Measurements from ENCODE around the gene SCNN1A. TPM values are rescaled to one million over a fixed set of nuclear protein-coding genes. Genes with fewer than 3 reads are reported as not detected.

Gene SCNN1A
- total RNA-seq, 5 donors from 2014 or later (not counting 1 experiment from before 2014, with no cell fraction given), result 1.0 to 3.4 (median 2.6) TPM

GRCh38 chr12:6418796-6419195, 43.4 kb upstream of the SCNN1A start:
- no peak overlapping the region for H3K27ac Mint-ChIP-seq
- 95% methylated on average over 3 of the region's 6 CpGs for WGBS (ENCODE audit: insufficient coverage)
- POLR2A ChIA-PET, result no interaction called here

GRCh38 chr12:6416596-6416995, 41.2 kb upstream of the SCNN1A start:
- H3K36me3 ChIP-seq (ENCODE audit: control insufficient read depth in 2 of 2, extremely low read depth in 1 of 2, insufficient read depth in 1 of 2, low read length in 1 of 2), result no peaks in the 10 kb centered on the region
- ChIA-PET CTCF (interaction anchor here in 1 of 2 donors (0.7 kb wide), 1 partner anchor 85 kb away, joined by 3 read pairs; no protein-coding TSS in a partner anchor), POLR2A (no interaction called here)
- no peak overlapping the region for H3K27ac ChIP-seq (ENCODE audit: low read length)
- Mint-ChIP-seq H3K27ac (no peak overlapping the region), H3K4me1 (no peaks in the 10 kb centered on the region), H3K9me3 (no peaks in the 10 kb centered on the region), H3K36me3 (no peaks in the 10 kb centered on the region), H3K4me3 (no peak overlapping the region), H3K27me3 (peaks cover 0 to 4% of the 10 kb centered on the region in 2 donors)
- H3K27me3 ChIP-seq (replicated peaks in 1 of 2; ENCODE audit: control insufficient read depth in 2 of 2, extremely low read depth in 1 of 2, insufficient read depth in 2 of 2, low read length in 1 of 2), result peaks cover 0 to 4% of the 10 kb centered on the region in 2 experiments
- H3K9me3 ChIP-seq, result no peaks in the 10 kb centered on the region
- WGBS (ENCODE audit: insufficient coverage), result 47% methylated on average over 3 of the region's 3 CpGs
- no peaks in the 10 kb centered on the region for H3K4me1 ChIP-seq (ENCODE audit: control insufficient read depth in 1 of 2, extremely low read depth in 1 of 2, insufficient read depth in 2 of 2, low read length in 2 of 2)
- DNase-seq, result no peak
- H3K4me3 ChIP-seq (ENCODE audit: control insufficient read depth in 1 of 2, extremely low read depth in 1 of 2, low read length in 1 of 2), result no peak overlapping the region
- no peak for ATAC-seq (replicated peaks in 1 of 4)

More at GRCh38 chr12:6418796-6419195, 43.4 kb upstream of the SCNN1A start:
- peaks cover 0 to 4% of the 10 kb centered on the region in 2 experiments for H3K27me3 ChIP-seq (replicated peaks in 1 of 2; ENCODE audit: control insufficient read depth in 2 of 2, extremely low read depth in 1 of 2, insufficient read depth in 2 of 2, low read length in 1 of 2)
- Mint-ChIP-seq H3K4me1 (peaks cover 7% of the 10 kb centered on the region in 3 donors), H3K36me3 (no peaks in the 10 kb centered on the region), H3K27me3 (peaks cover 0 to 4% of the 10 kb centered on the region in 2 donors), H3K4me3 (no peak overlapping the region), H3K9me3 (no peaks in the 10 kb centered on the region)
- ATAC-seq (replicated peaks in 1 of 4) (no peak), DNase-seq (no peak)
- H3K9me3 ChIP-seq, result no peaks in the 10 kb centered on the region
- CTCF ChIA-PET, result no interaction called here
- no peak overlapping the region for H3K4me3 ChIP-seq (ENCODE audit: control insufficient read depth in 1 of 2, extremely low read depth in 1 of 2, low read length in 1 of 2)
- peaks cover 2 to 5% of the 10 kb centered on the region in 2 experiments for H3K4me1 ChIP-seq (ENCODE audit: control insufficient read depth in 1 of 2, extremely low read depth in 1 of 2, insufficient read depth in 2 of 2, low read length in 2 of 2)
- H3K36me3 ChIP-seq (ENCODE audit: control insufficient read depth in 2 of 2, extremely low read depth in 1 of 2, insufficient read depth in 1 of 2, low read length in 1 of 2), result no peaks in the 10 kb centered on the region
- H3K27ac ChIP-seq (ENCODE audit: low read length), result no peak overlapping the region

- POLR2A ChIA-PET, result interaction anchor here in 1 of 2 donors (0.6 kb wide), 1 partner anchor 1893 kb away, joined by 3 read pairs; no protein-coding TSS in a partner anchor
- 100% methylated on average over 4 of the region's 10 CpGs for WGBS (ENCODE audit: insufficient coverage)
Observed at GRCh38 chr12:6407236-6407954, 32.0 kb upstream of the SCNN1A start.

GRCh38 chr12:6405963-6406362, 30.6 kb upstream of the SCNN1A start:
- WGBS (ENCODE audit: insufficient coverage), result no CpG with 5 or more reads among the region's 6 CpGs
- no peak overlapping the region for H3K27ac ChIP-seq (ENCODE audit: low read length)
- Mint-ChIP-seq H3K4me1 (no peaks in the 10 kb centered on the region), H3K27ac (no peak overlapping the region), H3K4me3 (no peak overlapping the region), H3K27me3 (peaks cover 0 to 3% of the 10 kb centered on the region in 2 donors), H3K9me3 (no peaks in the 10 kb centered on the region), H3K36me3 (no peaks in the 10 kb centered on the region)
- no peak for DNase-seq
- no peak overlapping the region for H3K4me3 ChIP-seq (ENCODE audit: control insufficient read depth in 1 of 2, extremely low read depth in 1 of 2, low read length in 1 of 2)
- H3K4me1 ChIP-seq (ENCODE audit: control insufficient read depth in 1 of 2, extremely low read depth in 1 of 2, insufficient read depth in 2 of 2, low read length in 2 of 2), result no peaks in the 10 kb centered on the region
- ChIA-PET CTCF (interaction anchor here in 1 of 2 donors (0.7 kb wide), 1 partner anchor 208 kb away, joined by 4 read pairs; no protein-coding TSS in a partner anchor), POLR2A (no interaction called here)
- H3K27me3 ChIP-seq (replicated peaks in 1 of 2; ENCODE audit: control insufficient read depth in 2 of 2, extremely low read depth in 1 of 2, insufficient read depth in 2 of 2, low read length in 1 of 2), result no peaks in the 10 kb centered on the region
- no peaks in the 10 kb centered on the region for H3K9me3 ChIP-seq
- ATAC-seq (replicated peaks in 1 of 4), result no peak
- H3K36me3 ChIP-seq (ENCODE audit: control insufficient read depth in 2 of 2, extremely low read depth in 1 of 2, insufficient read depth in 1 of 2, low read length in 1 of 2), result no peaks in the 10 kb centered on the region

More at GRCh38 chr12:6407236-6407954, 32.0 kb upstream of the SCNN1A start:
- Mint-ChIP-seq H3K9me3 (no peaks in the 10 kb centered on the region), H3K27me3 (peaks cover 0 to 3% of the 10 kb centered on the region in 2 donors), H3K4me1 (no peaks in the 10 kb centered on the region), H3K4me3 (no peak overlapping the region), H3K36me3 (no peaks in the 10 kb centered on the region), H3K27ac (no peak overlapping the region)
- CTCF ChIA-PET, result interaction anchor here in 1 of 2 donors (0.7 kb wide), 1 partner anchor 748 kb away, joined by 4 read pairs; no protein-coding TSS in a partner anchor
- no peak overlapping the region for H3K27ac ChIP-seq (ENCODE audit: low read length)
- DNase-seq, result no peak
- H3K4me3 ChIP-seq (ENCODE audit: control insufficient read depth in 1 of 2, extremely low read depth in 1 of 2, low read length in 1 of 2), result no peak overlapping the region
- H3K4me1 ChIP-seq (ENCODE audit: control insufficient read depth in 1 of 2, extremely low read depth in 1 of 2, insufficient read depth in 2 of 2, low read length in 2 of 2), result no peaks in the 10 kb centered on the region
- H3K9me3 ChIP-seq, result no peaks in the 10 kb centered on the region
- H3K27me3 ChIP-seq (replicated peaks in 1 of 2; ENCODE audit: control insufficient read depth in 2 of 2, extremely low read depth in 1 of 2, insufficient read depth in 2 of 2, low read length in 1 of 2), result no peaks in the 10 kb centered on the region
- no peaks in the 10 kb centered on the region for H3K36me3 ChIP-seq (ENCODE audit: control insufficient read depth in 2 of 2, extremely low read depth in 1 of 2, insufficient read depth in 1 of 2, low read length in 1 of 2)
- no peak for ATAC-seq (replicated peaks in 1 of 4)

GRCh38 chr12:6404390-6404789, 29.0 kb upstream of the SCNN1A start:
- H3K36me3 Mint-ChIP-seq, result no peaks in the 10 kb centered on the region
- Histone ChIP-seq H3K4me3 (ENCODE audit: control insufficient read depth in 1 of 2, extremely low read depth in 1 of 2, low read length in 1 of 2) (no peak overlapping the region), H3K9me3 (no peaks in the 10 kb centered on the region), H3K27ac (ENCODE audit: low read length) (no peak overlapping the region), H3K4me1 (ENCODE audit: control insufficient read depth in 1 of 2, extremely low read depth in 1 of 2, insufficient read depth in 2 of 2, low read length in 2 of 2) (no peaks in the 10 kb centered on the region), H3K27me3 (replicated peaks in 1 of 2; ENCODE audit: control insufficient read depth in 2 of 2, extremely low read depth in 1 of 2, insufficient read depth in 2 of 2, low read length in 1 of 2) (no peaks in the 10 kb centered on the region), H3K36me3 (ENCODE audit: control insufficient read depth in 2 of 2, extremely low read depth in 1 of 2, insufficient read depth in 1 of 2, low read length in 1 of 2) (no peaks in the 10 kb centered on the region)
- no peak overlapping the region for H3K27ac Mint-ChIP-seq
- H3K9me3 Mint-ChIP-seq, result no peaks in the 10 kb centered on the region
- 92% methylated on average over 2 of the region's 5 CpGs for WGBS (ENCODE audit: insufficient coverage)
- CTCF ChIA-PET, result interaction anchor here in 1 of 2 donors (0.6 kb wide), 1 partner anchor 32 kb away, joined by 5 read pairs; no protein-coding TSS in a partner anchor
- ATAC-seq (replicated peaks in 1 of 4) (no peak), DNase-seq (no peak)
- no peaks in the 10 kb centered on the region for H3K4me1 Mint-ChIP-seq
- POLR2A ChIA-PET, result no interaction called here
- no peak overlapping the region for H3K4me3 Mint-ChIP-seq
- peaks cover 0 to 3% of the 10 kb centered on the region in 2 donors for H3K27me3 Mint-ChIP-seq

- Histone ChIP-seq H3K4me3 (ENCODE audit: control insufficient read depth in 1 of 2, extremely low read depth in 1 of 2, low read length in 1 of 2) (no peak overlapping the region), H3K27ac (ENCODE audit: low read length) (no peak overlapping the region), H3K36me3 (ENCODE audit: control insufficient read depth in 2 of 2, extremely low read depth in 1 of 2, insufficient read depth in 1 of 2, low read length in 1 of 2) (no peaks in the 10 kb centered on the region), H3K9me3 (no peaks in the 10 kb centered on the region), H3K27me3 (replicated peaks in 1 of 2; ENCODE audit: control insufficient read depth in 2 of 2, extremely low read depth in 1 of 2, insufficient read depth in 2 of 2, low read length in 1 of 2) (no peaks in the 10 kb centered on the region), H3K4me1 (ENCODE audit: control insufficient read depth in 1 of 2, extremely low read depth in 1 of 2, insufficient read depth in 2 of 2, low read length in 2 of 2) (no peaks in the 10 kb centered on the region)
- no peaks in the 10 kb centered on the region for H3K27me3 Mint-ChIP-seq
- WGBS (ENCODE audit: insufficient coverage), result 80% methylated on average over 1 of the region's 7 CpGs
- no peaks in the 10 kb centered on the region for H3K36me3 Mint-ChIP-seq
- no peak overlapping the region for H3K27ac Mint-ChIP-seq
- no peaks in the 10 kb centered on the region for H3K9me3 Mint-ChIP-seq
- CTCF ChIA-PET, result no interaction called here
- H3K4me1 Mint-ChIP-seq, result no peaks in the 10 kb centered on the region
- DNase-seq (no peak), ATAC-seq (replicated peaks in 1 of 4) (no peak)
- H3K4me3 Mint-ChIP-seq, result no peak overlapping the region
- POLR2A ChIA-PET, result interaction anchor here in 1 of 2 donors (0.5 to 0.6 kb wide), 2 partner anchors 47 to 112 kb away, joined by 3 to 6 read pairs; no protein-coding TSS in a partner anchor
Observed at GRCh38 chr12:6399884-6400644, 24.7 kb upstream of the SCNN1A start.
